ENCODE measurements around the gene DTNBP1. TPM values are rescaled to one million over a fixed set of nuclear protein-coding genes. Genes with fewer than 3 reads are reported as not detected.
A peak's percentile ranks its signal among the peaks of the same experiment; 100 is the strongest.

DTNBP1 gene, protein sequence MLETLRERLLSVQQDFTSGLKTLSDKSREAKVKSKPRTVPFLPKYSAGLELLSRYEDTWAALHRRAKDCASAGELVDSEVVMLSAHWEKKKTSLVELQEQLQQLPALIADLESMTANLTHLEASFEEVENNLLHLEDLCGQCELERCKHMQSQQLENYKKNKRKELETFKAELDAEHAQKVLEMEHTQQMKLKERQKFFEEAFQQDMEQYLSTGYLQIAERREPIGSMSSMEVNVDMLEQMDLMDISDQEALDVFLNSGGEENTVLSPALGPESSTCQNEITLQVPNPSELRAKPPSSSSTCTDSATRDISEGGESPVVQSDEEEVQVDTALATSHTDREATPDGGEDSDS
- 10 to 100 TPM; 11.5 to 30.8 TPM for total RNA-seq

DNA sequence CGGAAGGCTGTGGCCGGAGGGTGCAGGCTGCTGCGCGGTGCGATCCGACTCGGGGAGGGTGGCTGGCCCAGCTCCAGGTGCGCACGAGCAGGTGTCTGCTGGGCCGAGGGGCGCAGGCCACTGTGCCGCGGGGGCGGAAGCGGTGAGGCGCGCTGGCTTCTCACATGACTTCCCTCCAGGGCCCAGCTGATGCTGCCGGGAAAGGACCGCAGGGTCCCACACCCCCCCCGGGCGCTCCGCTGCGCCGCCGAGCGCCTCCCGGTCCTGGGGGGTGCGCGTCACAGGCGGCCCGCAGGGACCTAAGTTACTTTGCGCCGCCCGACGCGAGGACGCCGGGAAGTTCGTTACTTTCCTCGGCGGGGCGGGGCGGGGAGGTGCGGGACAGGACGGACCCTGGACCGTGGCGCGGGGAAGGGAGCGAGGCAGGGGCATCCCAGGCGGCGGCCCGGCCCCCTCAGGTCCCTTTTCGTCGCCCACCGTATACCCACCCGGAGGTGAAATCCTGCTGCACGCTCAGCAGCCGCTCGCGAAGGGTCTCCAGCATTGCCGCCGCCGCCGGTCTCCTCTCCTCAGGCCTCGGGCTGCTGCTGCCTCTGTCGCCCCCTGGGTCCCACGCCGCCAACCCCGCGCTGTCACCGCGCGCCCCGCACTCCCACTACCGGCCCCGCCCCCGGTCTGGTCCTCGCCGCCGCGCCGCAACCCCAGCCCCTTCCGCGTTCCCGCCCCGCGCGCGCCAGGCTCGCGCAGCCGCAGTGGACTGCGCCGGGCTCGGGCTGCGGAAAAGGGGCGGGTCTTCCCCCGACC, at the start of gene DTNBP1:
TSS of gene DTNBP1 (minus strand) at position 703 of the 804 bp plus-strand sequence. CDS start at position 544, 159 bp downstream.
- ATAC-seq (ENCODE audit: insufficient number of reproducible peaks, low FRiP score, low read depth) (peak; percentile 90), DNase-seq (ENCODE audit: low spot score) (peak; percentile 27)
- TF ChIP-seq, protein P1, sequence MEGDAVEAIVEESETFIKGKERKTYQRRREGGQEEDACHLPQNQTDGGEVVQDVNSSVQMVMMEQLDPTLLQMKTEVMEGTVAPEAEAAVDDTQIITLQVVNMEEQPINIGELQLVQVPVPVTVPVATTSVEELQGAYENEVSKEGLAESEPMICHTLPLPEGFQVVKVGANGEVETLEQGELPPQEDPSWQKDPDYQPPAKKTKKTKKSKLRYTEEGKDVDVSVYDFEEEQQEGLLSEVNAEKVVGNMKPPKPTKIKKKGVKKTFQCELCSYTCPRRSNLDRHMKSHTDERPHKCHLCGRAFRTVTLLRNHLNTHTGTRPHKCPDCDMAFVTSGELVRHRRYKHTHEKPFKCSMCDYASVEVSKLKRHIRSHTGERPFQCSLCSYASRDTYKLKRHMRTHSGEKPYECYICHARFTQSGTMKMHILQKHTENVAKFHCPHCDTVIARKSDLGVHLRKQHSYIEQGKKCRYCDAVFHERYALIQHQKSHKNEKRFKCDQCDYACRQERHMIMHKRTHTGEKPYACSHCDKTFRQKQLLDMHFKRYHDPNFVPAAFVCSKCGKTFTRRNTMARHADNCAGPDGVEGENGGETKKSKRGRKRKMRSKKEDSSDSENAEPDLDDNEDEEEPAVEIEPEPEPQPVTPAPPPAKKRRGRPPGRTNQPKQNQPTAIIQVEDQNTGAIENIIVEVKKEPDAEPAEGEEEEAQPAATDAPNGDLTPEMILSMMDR (IDR thresholded peaks at IDR 0.05): no peak
- peak within 1 kb of the TSS; percentile 93 for H3K4me3 ChIP-seq
- H3K36me3 ChIP-seq: no peaks in the 10 kb centered on the region
- H3K9me3 ChIP-seq: no peaks in the 10 kb centered on the region
- H3K27ac ChIP-seq: peak within 1 kb of the TSS; percentile 66 to 75
- peaks cover 8 to 16% of the 10 kb centered on the region in 2 donors for H3K4me1 ChIP-seq (ENCODE audit: control insufficient read depth in 1 of 2, low read depth in 2 of 2)
- no peaks in the 10 kb centered on the region for H3K27me3 ChIP-seq (replicated peaks; ENCODE audit: insufficient read depth)

DNA sequence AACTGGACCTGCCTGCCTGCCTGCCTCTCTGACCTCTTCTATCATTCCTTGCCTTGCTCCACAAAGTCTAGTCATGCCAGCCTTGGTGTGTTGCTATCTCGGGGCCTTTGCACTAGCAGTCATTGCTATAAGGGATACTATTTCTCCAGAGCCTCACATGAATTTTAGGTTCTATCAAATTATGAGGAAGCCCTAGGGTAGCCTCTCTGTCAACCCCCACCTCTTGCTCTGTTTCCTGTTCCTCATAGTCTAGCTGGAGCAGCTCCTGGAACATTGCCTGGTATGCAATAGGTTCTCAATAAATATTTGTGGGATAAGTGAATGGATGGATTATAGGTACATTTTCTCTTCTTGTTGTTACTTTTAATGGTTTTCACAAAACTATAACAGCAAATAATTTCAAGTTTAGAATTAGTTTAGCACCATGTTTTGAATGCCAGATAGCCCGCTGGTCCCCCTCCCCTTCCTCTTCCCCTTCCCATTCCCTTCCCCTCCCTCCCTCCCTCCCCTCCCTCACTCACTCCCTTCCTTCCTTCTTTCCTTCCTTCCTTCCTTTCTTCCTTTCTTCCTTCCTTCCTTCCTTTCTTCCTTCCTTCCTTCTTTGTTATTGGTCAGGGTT, 46.9 kb upstream of the DTNBP1 start:
- Histone ChIP-seq H3K36me3 (no peaks in the 10 kb centered on the region), H3K4me1 (ENCODE audit: control insufficient read depth in 1 of 2, low read depth in 2 of 2) (peaks cover 8 to 22% of the 10 kb centered on the region in 2 donors), H3K27me3 (replicated peaks; ENCODE audit: insufficient read depth) (no peaks in the 10 kb centered on the region), H3K27ac (no peak overlapping the region), H3K4me3 (no peak overlapping the region), H3K9me3 (no peaks in the 10 kb centered on the region)
- TF ChIP-seq, protein P1 (IDR thresholded peaks at IDR 0.05): no peak
- DNase-seq (ENCODE audit: low spot score): no peak
- no peak for ATAC-seq (ENCODE audit: insufficient number of reproducible peaks, low FRiP score, low read depth)

DNA sequence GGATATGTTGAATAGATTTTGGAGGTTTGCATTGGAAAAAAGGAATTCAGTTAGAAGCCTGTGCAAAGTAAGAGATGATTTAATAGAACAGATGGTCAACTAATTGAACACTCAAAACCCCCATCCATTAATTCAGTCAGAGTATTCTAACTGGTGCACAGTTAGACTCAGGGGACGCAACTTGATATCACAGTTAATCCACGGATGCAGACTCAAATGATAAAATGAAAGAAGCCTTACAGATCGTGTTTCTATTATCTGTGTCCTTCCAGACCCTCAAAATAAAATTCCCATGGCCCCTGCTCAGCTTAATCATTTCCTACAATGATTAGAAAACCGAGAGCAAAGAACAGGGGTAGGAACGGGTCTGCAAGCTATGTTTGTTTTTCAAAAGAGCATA, 45.4 kb upstream of the DTNBP1 start:
- H3K27me3 ChIP-seq (replicated peaks; ENCODE audit: insufficient read depth): no peaks in the 10 kb centered on the region
- no peak for ATAC-seq (ENCODE audit: insufficient number of reproducible peaks, low FRiP score, low read depth)

DNA sequence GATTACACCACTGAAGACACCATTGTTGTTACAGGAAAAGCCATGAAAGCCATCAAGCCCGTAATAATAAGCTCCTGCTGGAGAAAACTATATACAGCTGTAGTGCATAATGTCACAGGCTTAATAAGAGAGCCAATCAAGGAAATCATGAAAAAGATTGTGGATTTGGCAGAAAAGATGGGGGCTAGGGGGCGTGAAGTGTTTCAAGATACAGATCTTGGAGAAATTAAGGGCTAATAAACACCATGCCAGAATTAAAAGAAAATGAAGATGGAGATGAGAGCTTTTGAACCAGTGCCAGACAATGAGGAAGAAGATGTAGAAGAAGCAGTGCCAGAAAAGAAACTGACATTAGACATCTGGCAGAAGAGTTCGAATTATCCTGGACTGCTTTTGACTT, 43.2 kb upstream of the DTNBP1 start:
- ATAC-seq (ENCODE audit: insufficient number of reproducible peaks, low FRiP score, low read depth) (no peak), DNase-seq (ENCODE audit: low spot score) (no peak)
- no peaks in the 10 kb centered on the region for H3K27me3 ChIP-seq (replicated peaks; ENCODE audit: insufficient read depth)
- no peaks in the 10 kb centered on the region for H3K4me1 ChIP-seq (ENCODE audit: control insufficient read depth in 1 of 2, low read depth in 2 of 2)
- TF ChIP-seq, protein P1 (IDR thresholded peaks at IDR 0.05): no peak
- no peaks in the 10 kb centered on the region for H3K36me3 ChIP-seq
- H3K9me3 ChIP-seq: no peaks in the 10 kb centered on the region
- no peak overlapping the region for H3K27ac ChIP-seq
- no peak overlapping the region for H3K4me3 ChIP-seq

More for the DNA sequence above, 45.4 kb upstream of the DTNBP1 start:
- no peaks in the 10 kb centered on the region for H3K36me3 ChIP-seq
- H3K4me1 ChIP-seq (ENCODE audit: control insufficient read depth in 1 of 2, low read depth in 2 of 2): peaks cover 7 to 17% of the 10 kb centered on the region in 2 donors
- H3K9me3 ChIP-seq: no peaks in the 10 kb centered on the region
- H3K27ac ChIP-seq: no peak overlapping the region
- TF ChIP-seq, protein P1 (IDR thresholded peaks at IDR 0.05): no peak
- no peak overlapping the region for H3K4me3 ChIP-seq
- no peak for DNase-seq (ENCODE audit: low spot score)

DNA sequence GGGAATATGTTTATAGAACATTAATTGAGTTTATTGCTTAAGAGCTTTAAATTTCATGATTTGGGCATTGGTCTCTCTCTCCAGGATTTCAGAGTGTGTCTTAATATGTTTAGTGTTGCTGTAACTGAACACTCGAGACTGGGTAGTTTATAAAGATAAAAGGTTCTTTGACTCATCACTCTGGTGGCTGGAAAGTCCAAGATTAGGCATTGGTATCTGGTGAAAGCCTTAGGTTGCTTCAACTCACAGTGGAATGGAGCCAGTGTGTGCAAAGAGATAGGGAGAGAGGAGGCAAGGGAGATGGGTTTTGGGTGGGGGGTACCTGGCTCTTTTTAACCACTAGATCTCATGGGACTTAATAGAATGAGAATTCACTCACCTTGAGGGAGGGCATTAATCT, 35.6 kb upstream of the DTNBP1 start:
- no peaks in the 10 kb centered on the region for H3K36me3 ChIP-seq
- H3K9me3 ChIP-seq: no peaks in the 10 kb centered on the region
- ATAC-seq (ENCODE audit: insufficient number of reproducible peaks, low FRiP score, low read depth) (no peak), DNase-seq (ENCODE audit: low spot score) (no peak)
- no peak overlapping the region for H3K4me3 ChIP-seq
- no peaks in the 10 kb centered on the region for H3K27me3 ChIP-seq (replicated peaks; ENCODE audit: insufficient read depth)
- H3K4me1 ChIP-seq (ENCODE audit: control insufficient read depth in 1 of 2, low read depth in 2 of 2): no peaks in the 10 kb centered on the region
- no peak overlapping the region for H3K27ac ChIP-seq
- TF ChIP-seq, protein P1 (IDR thresholded peaks at IDR 0.05): no peak
